Measurements from ENCODE around the gene CCDC121.

Gene CCDC121, protein sequence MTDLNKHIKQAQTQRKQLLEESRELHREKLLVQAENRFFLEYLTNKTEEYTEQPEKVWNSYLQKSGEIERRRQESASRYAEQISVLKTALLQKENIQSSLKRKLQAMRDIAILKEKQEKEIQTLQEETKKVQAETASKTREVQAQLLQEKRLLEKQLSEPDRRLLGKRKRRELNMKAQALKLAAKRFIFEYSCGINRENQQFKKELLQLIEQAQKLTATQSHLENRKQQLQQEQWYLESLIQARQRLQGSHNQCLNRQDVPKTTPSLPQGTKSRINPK

DNA sequence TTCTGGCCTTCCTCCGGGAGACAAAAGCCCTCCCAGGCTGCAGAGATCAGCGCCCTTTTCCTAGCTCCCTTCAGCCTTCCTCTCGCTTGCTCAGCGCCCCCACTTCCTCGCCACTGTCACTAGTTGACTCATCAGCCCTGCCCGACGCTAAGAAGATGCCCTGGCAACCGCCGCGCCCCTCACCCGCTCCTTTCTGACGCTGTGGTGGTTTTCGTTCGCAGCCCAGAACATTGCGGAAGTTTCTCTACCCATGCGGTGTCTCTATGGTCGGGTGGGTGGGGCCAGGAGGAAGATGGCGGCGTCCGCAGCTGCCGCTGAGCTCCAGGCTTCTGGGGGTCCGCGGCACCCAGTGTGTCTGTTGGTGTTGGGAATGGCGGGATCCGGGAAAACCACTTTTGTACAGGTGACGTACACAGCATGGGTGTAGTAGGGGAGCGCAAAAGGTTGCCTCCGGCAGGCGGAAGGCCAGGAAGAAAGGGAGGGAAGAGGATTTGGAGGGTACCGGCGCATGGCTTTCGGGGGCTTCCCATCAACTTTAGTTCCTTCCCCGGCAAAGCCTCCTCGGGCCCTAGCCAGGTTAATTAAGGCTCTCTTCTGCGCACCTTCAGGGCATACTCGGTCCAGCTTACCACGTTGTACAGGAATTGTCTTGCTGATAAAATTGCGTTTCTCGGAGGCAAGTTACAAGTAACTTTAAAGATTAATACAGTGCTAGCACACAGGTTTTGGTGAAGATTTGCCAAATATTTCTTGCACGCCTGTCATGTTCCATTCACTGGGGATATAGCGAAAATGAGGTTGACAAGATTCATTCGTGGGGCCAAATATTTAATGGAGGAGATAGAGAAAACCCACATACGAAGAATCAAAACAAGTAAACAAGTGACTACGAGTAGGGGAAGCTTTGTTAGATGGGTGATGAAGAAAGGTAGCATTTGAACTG is at the start of gene CCDC121, which contains the start of gene GPN1:
Gene CCDC121 (minus strand): TSS at position 246 of the 943 bp plus-strand sequence. CDS start 1,213 bp downstream, outside the sequence.
Gene GPN1 (plus strand): TSS at position 284 of the 943 bp plus-strand sequence. CDS start 9 bp downstream, at position 293.
- peak; percentile 89 to 93 for DNase-seq
- TF ChIP-seq GATA1 (IDR thresholded peaks at IDR 0.05; ENCODE audit: low read depth, low read length) = no peak
- peak; percentile 90 for TF ChIP-seq POLR2A (IDR thresholded peaks at IDR 0.05; ENCODE audit: low read length)

GRCh38 chr2:27672723-27673486 is 44.1 kb upstream of the CCDC121 start:
- TF ChIP-seq GATA1 (IDR thresholded peaks at IDR 0.05; ENCODE audit: low read depth, low read length) (no peak), POLR2A (IDR thresholded peaks at IDR 0.05; ENCODE audit: low read length) (no peak)
- no peak for DNase-seq

DNA sequence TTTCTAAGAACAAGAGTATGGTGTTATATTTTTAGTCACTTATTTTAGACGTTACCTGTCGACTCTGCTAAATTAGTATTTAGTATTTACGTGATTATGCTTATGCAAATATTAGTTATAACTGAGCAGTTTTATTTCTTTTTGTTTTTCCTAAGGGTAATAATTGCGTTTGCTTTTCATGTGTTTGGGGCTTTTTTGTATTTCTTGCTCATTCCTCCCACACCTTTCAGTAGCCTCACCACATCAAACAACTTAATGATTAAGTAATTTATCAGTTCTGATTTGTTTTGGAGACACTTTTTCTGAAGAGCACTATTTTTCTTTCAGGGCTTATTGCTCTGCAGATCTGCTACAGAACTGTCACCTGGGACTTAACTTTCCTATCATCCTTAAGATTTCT is 42.4 kb upstream of the CCDC121 start:
- no peak for DNase-seq
- no peak for TF ChIP-seq GATA1 (IDR thresholded peaks at IDR 0.05; ENCODE audit: low read depth, low read length)
- no peak for TF ChIP-seq POLR2A (IDR thresholded peaks at IDR 0.05; ENCODE audit: low read length)

- DNase-seq = no peak
- TF ChIP-seq GATA1 (IDR thresholded peaks at IDR 0.05; ENCODE audit: low read depth, low read length) (no peak), POLR2A (IDR thresholded peaks at IDR 0.05; ENCODE audit: low read length) (no peak)
Observed at GRCh38 chr2:27667446-27667845, 38.6 kb upstream of the CCDC121 start.

GRCh38 chr2:27664622-27665363 is 36.0 kb upstream of the CCDC121 start:
- TF ChIP-seq GATA1 (IDR thresholded peaks at IDR 0.05; ENCODE audit: low read depth, low read length) (no peak), POLR2A (IDR thresholded peaks at IDR 0.05; ENCODE audit: low read length) (no peak)
- DNase-seq = peak in 1 of 2 experiments; percentile 47

GRCh38 chr2:27664154-27664574 is 35.4 kb upstream of the CCDC121 start:
- no peak for DNase-seq
- TF ChIP-seq POLR2A (IDR thresholded peaks at IDR 0.05; ENCODE audit: low read length) = no peak

DNA sequence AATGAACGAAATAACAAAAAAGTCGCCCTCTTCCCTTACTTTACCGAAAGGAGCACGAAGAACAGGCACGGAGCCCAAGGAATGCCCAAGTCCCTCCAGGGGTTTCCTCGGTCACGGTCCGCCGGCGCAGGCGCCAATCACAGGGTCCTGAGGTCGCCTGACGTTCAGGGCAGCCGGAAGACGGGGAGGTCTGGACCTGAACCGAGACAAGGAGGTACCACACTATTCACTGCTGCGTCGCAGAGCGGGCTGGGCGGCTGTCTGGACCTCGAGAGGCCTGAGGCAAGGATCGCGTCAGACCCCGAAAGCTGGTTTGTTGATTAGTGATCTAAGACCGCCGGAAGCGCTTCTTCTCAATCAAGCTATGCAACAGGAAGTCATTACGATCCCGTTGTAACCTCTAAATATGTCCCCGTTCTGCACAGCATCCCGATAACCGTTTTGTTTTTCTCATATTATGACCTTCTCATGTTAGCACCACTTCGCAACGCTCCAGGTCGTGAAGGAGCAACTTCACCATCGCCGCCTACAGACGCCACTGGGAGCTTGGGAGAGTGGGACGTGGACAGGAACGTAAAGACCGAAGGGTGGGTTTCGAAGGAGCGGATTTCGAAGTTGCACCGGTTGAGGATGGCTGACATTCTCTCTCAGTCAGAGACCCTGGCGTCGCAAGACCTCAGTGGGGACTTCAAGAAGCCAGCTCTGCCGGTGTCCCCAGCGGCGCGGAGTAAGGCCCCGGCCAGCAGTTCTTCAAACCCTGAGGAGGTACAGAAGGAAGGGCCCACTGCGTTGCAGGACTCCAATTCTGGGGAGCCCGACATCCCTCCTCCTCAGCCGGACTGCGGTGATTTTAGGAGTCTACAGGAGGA is 34.7 kb upstream of the CCDC121 start, which contains the start of the genes SLC4A1AP and SUPT7L:
Gene SLC4A1AP (plus strand): TSS at position 605 of the 869 bp plus-strand sequence. CDS start 26 bp downstream, at position 631.
Gene SUPT7L (minus strand): TSS at position 330 of the 869 bp plus-strand sequence. CDS start 1,422 bp downstream, outside the sequence.
- TF ChIP-seq POLR2A (IDR thresholded peaks at IDR 0.05; ENCODE audit: low read length) (peak; percentile 80), GATA1 (IDR thresholded peaks at IDR 0.05; ENCODE audit: low read depth, low read length) (no peak)
- peak; percentile 94 to 97 for DNase-seq

DNA sequence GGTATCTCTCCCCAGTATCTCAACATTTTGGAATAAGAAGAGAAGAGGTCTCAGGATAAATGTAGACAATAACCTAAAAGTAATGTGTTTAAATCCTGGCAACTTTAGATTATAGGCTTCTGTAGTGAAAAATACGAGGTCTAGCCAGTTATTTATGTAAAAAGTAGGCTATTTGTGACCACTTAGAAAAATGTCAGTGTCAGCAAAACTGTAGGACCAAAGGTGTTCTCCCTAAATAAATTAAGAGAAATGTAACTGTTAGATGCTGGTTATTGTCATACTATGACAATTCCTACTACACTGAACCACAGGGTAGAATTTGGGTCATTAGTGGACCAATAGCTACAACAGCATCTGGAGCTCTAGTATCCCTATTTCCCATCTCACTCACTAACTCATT is 32.6 kb upstream of the CCDC121 start:
- DNase-seq = no peak
- TF ChIP-seq GATA1 (IDR thresholded peaks at IDR 0.05; ENCODE audit: low read depth, low read length) (no peak), POLR2A (IDR thresholded peaks at IDR 0.05; ENCODE audit: low read length) (no peak)

GRCh38 chr2:27655155-27655951 is 26.5 kb upstream of the CCDC121 start:
- no peak for TF ChIP-seq GATA1 (IDR thresholded peaks at IDR 0.05; ENCODE audit: low read depth, low read length)
- TF ChIP-seq POLR2A (IDR thresholded peaks at IDR 0.05; ENCODE audit: low read length) = no peak

GRCh38 chr2:27653397-27653796 is 24.6 kb upstream of the CCDC121 start:
- DNase-seq = no peak
- TF ChIP-seq GATA1 (IDR thresholded peaks at IDR 0.05; ENCODE audit: low read depth, low read length) (no peak), POLR2A (IDR thresholded peaks at IDR 0.05; ENCODE audit: low read length) (no peak)

More at GRCh38 chr2:27655155-27655951, 26.5 kb upstream of the CCDC121 start:
- DNase-seq = no peak

GRCh38 chr2:27652790-27653189 is 24.0 kb upstream of the CCDC121 start:
- no peak for TF ChIP-seq POLR2A (IDR thresholded peaks at IDR 0.05; ENCODE audit: low read length)
- TF ChIP-seq GATA1 (IDR thresholded peaks at IDR 0.05; ENCODE audit: low read depth, low read length) = no peak
- DNase-seq = no peak
